MG63 (cell line): ENCODE results near the gene DAB1. TPM values are rescaled to one million over a fixed set of nuclear protein-coding genes. Genes with fewer than 3 reads are reported as not detected.
"Not testable (repeated sequence)": the region's sequence is repeated elsewhere in the genome, so short reads cannot be mapped to it uniquely, and the experiment has no call there.

ENCODE experiments used
- DNase-seq: peaks from one replicate; pipeline ENCODE4 v3.0.0-alpha.2; 2020
- H3K27me3 ChIP-seq: fragments of 250-450 bp; sonication (Bioruptor Pico); 2 replicates; pipeline ENCODE4 v1.5.1; 2020; ENCODE audit warnings: mild to moderate bottlenecking, moderate library complexity
- H3K36me3 ChIP-seq: fragments of 250-450 bp; sonication (Bioruptor Pico); 2 replicates; pipeline ENCODE4 v1.5.1; 2020; ENCODE audit warnings: mild to moderate bottlenecking, moderate library complexity
- H3K4me3 ChIP-seq: fragments of 250-450 bp; sonication (Bioruptor Pico); 2 replicates; pipeline ENCODE4 v1.5.1; 2020; ENCODE audit warnings: mild to moderate bottlenecking, moderate library complexity
- H3K9me3 ChIP-seq: fragments of 250-450 bp; sonication (Bioruptor Pico); 2 replicates; pipeline ENCODE4 v1.5.1; 2020; ENCODE audit warnings: mild to moderate bottlenecking, moderate library complexity
- total RNA-seq: library from RNA; depleted of rRNA; stranded (reverse); fragments of >200 nt; shearing (Covaris generic); gene quantifications from 2 replicates; pipeline ENCODE4 v1.2.3, GENCODE V29; 2014; ENCODE audit warnings: low replicate concordance

DAB1 gene
- total RNA-seq, 1 experiment from 2014 or later: not detected

DNA sequence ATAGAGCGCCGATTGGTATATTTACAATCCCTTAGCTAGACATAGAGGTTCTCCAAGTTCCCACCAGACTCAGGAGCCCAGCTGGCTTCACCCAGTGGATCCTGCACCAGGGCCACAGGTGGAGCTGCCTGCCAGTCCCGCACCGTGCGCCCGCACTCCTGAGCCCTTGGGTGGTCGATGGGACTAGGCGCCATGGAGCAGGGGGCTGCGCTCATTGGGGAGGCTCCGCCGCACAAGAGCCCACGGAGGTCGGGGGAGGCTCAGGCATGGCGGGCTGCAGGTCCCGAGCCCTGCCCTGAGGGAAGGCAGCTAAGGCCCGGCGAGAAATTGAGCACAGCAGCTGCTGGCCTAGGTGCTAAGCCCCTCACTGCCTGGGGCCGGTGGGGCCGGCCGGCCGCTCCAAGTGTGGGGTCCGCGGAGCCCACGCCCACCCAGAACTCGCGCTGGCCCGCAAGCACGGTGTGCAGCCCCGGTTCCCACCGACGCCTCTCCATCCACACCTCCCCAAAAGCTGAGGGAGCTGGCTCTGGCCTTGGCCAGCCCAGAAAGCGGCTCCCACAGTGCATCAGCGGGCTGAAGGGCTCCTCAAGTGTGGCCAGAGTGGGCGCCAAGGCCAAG, 80.5 kb downstream of the DAB1 start:
- H3K9me3 ChIP-seq, H3K36me3 ChIP-seq, H3K4me3 ChIP-seq, H3K27me3 ChIP-seq, DNase-seq: not testable (repeated sequence)

GRCh38 chr1:57341721-57342120, 82.1 kb downstream of the DAB1 start:
- DNase-seq: no peak
- Histone ChIP-seq H3K9me3 (no peaks in the 10 kb centered on the region), H3K27me3 (peaks cover 4% of the 10 kb centered on the region; the same call in 1 of the 2 replicates), H3K36me3 (no peaks in the 10 kb centered on the region), H3K4me3 (no peak overlapping the region)

GRCh38 chr1:57340334-57341070, 83.4 kb downstream of the DAB1 start:
- peaks cover 4% of the 10 kb centered on the region; the same call in 1 of the 2 replicates for H3K27me3 ChIP-seq
- DNase-seq: no peak
- H3K36me3 ChIP-seq: no peaks in the 10 kb centered on the region
- H3K9me3 ChIP-seq: no peaks in the 10 kb centered on the region
- H3K4me3 ChIP-seq: no peak overlapping the region

DNA sequence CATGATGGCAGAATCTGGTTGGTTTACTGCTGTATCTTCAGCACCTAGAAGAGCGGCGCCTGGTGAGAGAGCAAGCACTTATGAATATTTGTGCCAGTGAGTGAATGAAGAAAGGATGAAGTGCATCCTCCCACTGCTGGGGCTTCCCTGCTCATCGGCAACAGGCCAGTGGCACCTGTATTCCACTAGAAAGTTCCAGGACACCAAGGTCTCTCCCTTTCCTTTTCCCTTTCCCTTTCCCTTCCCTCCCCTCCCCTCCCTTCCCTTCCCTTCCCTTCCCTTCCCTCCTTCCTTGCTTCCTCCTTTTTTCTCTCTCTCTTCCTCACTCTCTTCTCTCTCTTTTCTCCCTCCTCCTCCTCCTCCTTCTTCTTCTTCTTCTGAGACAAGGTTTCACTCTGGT, 86.2 kb downstream of the DAB1 start:
- peaks cover 4% of the 10 kb centered on the region; the same call in 1 of the 2 replicates for H3K27me3 ChIP-seq
- no peaks in the 10 kb centered on the region for H3K36me3 ChIP-seq
- no peak for DNase-seq
- no peaks in the 10 kb centered on the region for H3K9me3 ChIP-seq
- H3K4me3 ChIP-seq: no peak overlapping the region

DNA sequence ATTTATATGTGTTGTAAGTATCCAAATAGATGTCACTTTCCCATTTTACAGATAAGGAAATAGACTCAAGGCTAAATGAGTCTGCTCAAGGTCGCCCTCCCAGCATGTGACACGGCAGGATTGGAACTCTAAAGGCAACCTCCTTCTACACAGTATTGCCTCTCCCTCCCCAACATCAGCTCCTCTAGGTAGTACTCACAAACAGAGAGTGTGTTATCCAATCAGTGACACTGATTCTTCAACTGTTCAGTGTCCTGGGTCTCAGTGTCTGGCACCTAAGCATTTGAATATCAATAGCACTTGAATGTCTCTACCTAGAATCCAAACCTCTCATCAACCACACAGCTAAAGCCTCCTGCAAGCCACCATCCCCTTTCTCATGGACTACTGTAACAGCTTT, 87.1 kb downstream of the DAB1 start:
- no peak for DNase-seq
- H3K36me3 ChIP-seq: no peaks in the 10 kb centered on the region
- no peak overlapping the region for H3K4me3 ChIP-seq
- H3K27me3 ChIP-seq: no peaks in the 10 kb centered on the region; the same call in 1 of the 2 replicates
- H3K9me3 ChIP-seq: no peaks in the 10 kb centered on the region

- DNase-seq: no peak
- Histone ChIP-seq H3K36me3 (no peaks in the 10 kb centered on the region), H3K9me3 (no peaks in the 10 kb centered on the region), H3K4me3 (no peak overlapping the region), H3K27me3 (no peaks in the 10 kb centered on the region; the same call in 1 of the 2 replicates)
These were observed 92.2 kb downstream of the DAB1 start for GRCh38 chr1:57331620-57332019.

DNA sequence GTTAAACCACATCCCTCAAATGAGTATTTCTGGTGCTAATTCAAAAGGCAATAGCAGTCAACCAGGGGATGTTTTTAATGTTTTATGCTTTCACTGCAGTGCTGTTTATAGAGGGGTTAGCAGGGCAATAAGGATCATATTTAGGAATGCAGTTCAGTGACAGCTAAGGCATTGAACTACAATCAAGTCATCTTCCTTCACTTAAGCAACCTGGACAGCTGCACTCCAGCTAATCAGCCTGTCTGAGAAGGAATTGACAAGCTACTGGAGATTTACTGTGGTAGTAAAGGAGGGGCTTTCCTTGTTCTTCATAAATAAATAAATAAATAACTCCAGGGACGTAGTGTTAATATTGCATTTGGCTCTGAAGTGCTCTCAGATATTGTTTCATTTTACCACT, 93.9 kb downstream of the DAB1 start:
- Histone ChIP-seq H3K9me3 (no peaks in the 10 kb centered on the region), H3K4me3 (no peak overlapping the region), H3K27me3 (no peaks in the 10 kb centered on the region), H3K36me3 (no peaks in the 10 kb centered on the region)
- no peak for DNase-seq

DNA sequence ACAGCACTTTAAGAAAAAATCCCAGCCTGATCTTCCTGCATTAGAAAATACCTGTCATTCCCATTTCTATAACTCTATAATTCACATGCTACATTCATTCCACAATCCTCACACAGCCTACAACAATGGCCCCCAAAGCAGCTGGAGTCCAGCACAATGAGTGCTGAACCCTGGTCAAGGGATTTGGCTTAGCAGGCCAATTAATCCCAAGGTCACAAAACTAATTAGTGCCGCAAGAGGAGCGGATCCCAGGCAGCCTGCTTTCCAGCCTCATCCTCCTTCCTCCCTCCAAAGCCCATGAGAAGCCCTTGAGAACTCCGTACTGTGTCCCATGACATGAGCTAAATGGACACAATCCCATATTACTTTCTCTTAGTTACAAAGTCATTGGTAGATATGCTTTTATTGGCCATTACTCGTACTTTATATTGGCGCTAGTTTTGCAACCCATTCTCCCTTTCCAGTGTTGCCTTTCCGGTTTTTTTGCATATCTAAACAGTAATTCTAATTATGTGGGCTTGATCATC, 94.8 kb downstream of the DAB1 start:
- H3K36me3 ChIP-seq: no peaks in the 10 kb centered on the region
- no peak for DNase-seq
- no peak overlapping the region for H3K4me3 ChIP-seq
- no peaks in the 10 kb centered on the region; the same call in 1 of the 2 replicates for H3K27me3 ChIP-seq
- H3K9me3 ChIP-seq: no peaks in the 10 kb centered on the region

DNA sequence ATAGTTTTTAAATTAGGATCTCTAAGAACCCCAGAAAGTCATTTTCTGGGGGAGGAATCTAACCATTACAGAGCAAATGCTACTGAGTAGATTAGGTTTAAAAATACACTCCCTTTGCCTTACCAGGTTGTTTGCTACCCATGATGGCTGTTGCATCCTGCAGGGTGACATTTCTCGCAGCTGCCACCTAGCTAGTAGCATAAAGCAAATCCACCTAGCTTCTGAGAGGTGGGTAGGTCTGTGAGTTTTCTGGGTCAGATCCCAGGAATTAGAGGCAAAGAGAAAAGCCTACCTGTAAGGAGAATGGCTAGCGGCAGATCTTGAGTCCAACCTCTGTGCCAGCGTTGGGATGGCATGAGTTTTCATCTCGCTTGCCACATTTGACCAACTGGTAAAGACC, 95.9 kb downstream of the DAB1 start:
- Histone ChIP-seq H3K9me3 (no peaks in the 10 kb centered on the region), H3K4me3 (no peak overlapping the region), H3K36me3 (no peaks in the 10 kb centered on the region), H3K27me3 (no peaks in the 10 kb centered on the region; the same call in 1 of the 2 replicates)
- no peak for DNase-seq

DNA sequence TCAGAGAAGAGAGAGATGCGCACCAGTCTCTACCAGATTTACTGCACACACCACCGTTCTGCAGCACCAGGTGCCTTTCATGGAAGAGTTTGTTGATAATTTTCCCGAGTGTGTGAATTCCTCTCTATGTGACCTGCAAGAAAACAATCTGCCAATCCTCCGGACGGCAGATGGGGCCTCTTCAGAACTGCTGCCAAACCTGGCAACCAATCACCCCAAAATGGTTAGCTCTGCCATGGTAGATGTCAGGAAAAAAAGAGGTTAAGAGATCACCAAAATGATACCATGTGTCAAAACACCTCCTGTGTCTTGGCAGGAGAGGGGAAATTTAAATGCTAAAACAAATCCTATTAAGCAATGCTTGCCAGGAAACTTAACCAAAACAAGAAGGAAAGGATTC, 96.5 kb downstream of the DAB1 start:
- no peak for DNase-seq
- Histone ChIP-seq H3K9me3 (no peaks in the 10 kb centered on the region), H3K4me3 (no peak overlapping the region), H3K36me3 (no peaks in the 10 kb centered on the region), H3K27me3 (no peaks in the 10 kb centered on the region; the same call in 1 of the 2 replicates)

DNA sequence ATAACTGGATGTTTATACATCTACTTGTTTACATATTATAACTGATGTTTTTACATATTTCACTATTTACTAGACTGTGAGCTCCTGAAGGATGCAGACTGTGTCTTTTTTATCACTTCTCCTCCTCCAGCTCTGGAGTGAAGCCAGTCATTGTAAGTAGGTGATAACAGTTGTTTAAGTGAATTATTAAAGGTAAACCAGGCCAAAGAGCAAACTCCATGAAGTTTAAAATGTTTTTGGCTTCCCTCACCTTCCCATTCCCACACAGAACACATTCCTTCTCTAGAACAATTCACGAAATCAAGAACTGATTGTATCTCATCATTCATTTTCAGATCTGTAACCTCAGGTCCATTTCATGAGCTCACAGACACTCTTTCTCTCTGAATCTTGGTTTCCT, 98.3 kb downstream of the DAB1 start:
- H3K36me3 ChIP-seq: no peaks in the 10 kb centered on the region
- no peak for DNase-seq
- H3K9me3 ChIP-seq: no peaks in the 10 kb centered on the region
- H3K4me3 ChIP-seq: no peak overlapping the region
- no peaks in the 10 kb centered on the region; the same call in 1 of the 2 replicates for H3K27me3 ChIP-seq

- Histone ChIP-seq H3K27me3 (no peaks in the 10 kb centered on the region; the same call in 1 of the 2 replicates), H3K4me3 (no peak overlapping the region), H3K36me3 (no peaks in the 10 kb centered on the region), H3K9me3 (no peaks in the 10 kb centered on the region)
- no peak for DNase-seq
These were observed 98.7 kb downstream of the DAB1 start for GRCh38 chr1:57325117-57325516.

- Histone ChIP-seq H3K27me3 (no peaks in the 10 kb centered on the region; the same call in 1 of the 2 replicates), H3K4me3 (no peak overlapping the region), H3K36me3 (no peaks in the 10 kb centered on the region), H3K9me3 (no peaks in the 10 kb centered on the region)
- DNase-seq: no peak
These were observed 99.5 kb downstream of the DAB1 start for GRCh38 chr1:57324388-57324787.

- H3K9me3 ChIP-seq: no peaks in the 10 kb centered on the region; the same call in 1 of the 2 replicates
- DNase-seq: no peak
- no peak overlapping the region for H3K4me3 ChIP-seq
- H3K36me3 ChIP-seq: no peaks in the 10 kb centered on the region
- H3K27me3 ChIP-seq: no peaks in the 10 kb centered on the region; the same call in 1 of the 2 replicates
These were observed 102.1 kb downstream of the DAB1 start for GRCh38 chr1:57321776-57322175.

GRCh38 chr1:57319791-57320190, 104.1 kb downstream of the DAB1 start:
- no peaks in the 10 kb centered on the region for H3K36me3 ChIP-seq
- H3K4me3 ChIP-seq: no peak overlapping the region
- no peaks in the 10 kb centered on the region; the same call in 1 of the 2 replicates for H3K27me3 ChIP-seq
- no peaks in the 10 kb centered on the region; the same call in 1 of the 2 replicates for H3K9me3 ChIP-seq
- no peak for DNase-seq

DNA sequence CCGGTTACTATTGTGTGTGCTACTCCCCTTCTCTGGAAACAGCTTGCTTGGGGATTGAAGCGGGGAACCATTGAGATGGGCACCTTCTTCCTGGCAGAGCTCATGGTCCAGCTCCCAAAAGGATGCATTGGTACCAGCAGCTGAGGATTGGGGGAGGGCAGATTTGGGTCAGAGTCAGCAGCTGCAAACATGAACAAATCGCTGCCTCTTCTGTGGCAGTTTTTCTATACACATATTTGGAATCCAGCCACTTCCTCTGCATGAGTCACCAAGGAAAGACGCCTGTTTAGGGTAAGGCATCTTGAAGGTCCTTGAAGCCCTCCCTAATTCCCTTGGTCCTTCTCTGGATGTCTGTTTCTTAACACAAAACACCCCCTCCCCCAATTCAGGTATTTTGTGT, 104.7 kb downstream of the DAB1 start:
- peak; percentile 16 for DNase-seq
- Histone ChIP-seq H3K36me3 (no peaks in the 10 kb centered on the region), H3K4me3 (no peak overlapping the region), H3K9me3 (no peaks in the 10 kb centered on the region; the same call in 1 of the 2 replicates), H3K27me3 (no peaks in the 10 kb centered on the region)

- no peaks in the 10 kb centered on the region for H3K36me3 ChIP-seq
These were observed 107.0 kb downstream of the DAB1 start for GRCh38 chr1:57316861-57317260.

More at GRCh38 chr1:57316861-57317260, 107.0 kb downstream of the DAB1 start:
- Histone ChIP-seq H3K27me3 (no peaks in the 10 kb centered on the region), H3K9me3 (no peaks in the 10 kb centered on the region; the same call in 1 of the 2 replicates), H3K4me3 (no peak overlapping the region)
- DNase-seq: no peak
